HEK293T (cell line): Measurements from ENCODE around the gene FAH.

Source experiments
- LEF1 ChIP-seq: fragments of 450-650 bp; IDR thresholded peaks from 2 replicates; pipeline ENCODE4 v1.6.1; 2017; ENCODE audit warnings: mild to moderate bottlenecking, borderline replicate concordance
- SP1 ChIP-seq: fragments of 450-650 bp; IDR thresholded peaks from 2 replicates; pipeline ENCODE4 v1.6.1; 2017

DNA sequence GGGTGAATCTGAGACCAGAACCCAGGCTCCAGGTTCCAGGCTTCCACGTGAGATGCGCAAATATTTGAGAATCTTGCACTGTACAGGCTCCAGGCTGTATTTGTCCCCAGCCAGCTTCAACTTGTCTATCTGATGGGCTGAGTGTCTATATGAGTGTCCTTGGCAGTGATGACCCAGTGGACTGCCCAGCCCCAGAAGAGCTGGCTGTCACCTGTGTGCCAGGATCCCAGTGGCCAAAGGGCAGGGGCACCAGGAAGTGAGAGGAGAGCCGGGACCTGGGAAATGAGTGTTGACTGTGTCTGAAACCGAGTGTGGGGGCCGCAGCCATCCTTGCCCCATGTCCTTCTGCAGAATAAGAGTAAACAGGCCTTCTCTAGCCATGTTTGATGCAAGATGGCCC, 10.4 kb downstream of the FAH start:
- no peak for TF ChIP-seq SP1
- no peak for TF ChIP-seq LEF1
